SK-N-SH treated with all-trans-retinoic acid at 6 μM for 48 hours (cell line): ENCODE data around the gene SFT2D3.

Experiments used
- ATAC-seq: fragments of 200-7000 bp; cut with Tn5 transposase; 3 replicates; pipeline ENCODE4 v1.9.1; 2020; ENCODE audit warnings: mild to moderate bottlenecking, moderate library complexity
- ARNTL ChIP-seq: fragments of 450-650 bp; formaldehyde crosslinking; IDR thresholded peaks from 2 replicates; pipeline ENCODE4 v1.5.0; 2020; ENCODE audit warnings: low read depth, mild to moderate bottlenecking, moderate library complexity, borderline replicate concordance
- BACH2 ChIP-seq: fragments of 250-450 bp; sonication (Bioruptor Pico); IDR thresholded peaks from 2 replicates; pipeline ENCODE4 v1.9.0; 2021; ENCODE audit warnings: mild to moderate bottlenecking, borderline replicate concordance
- CSDC2 ChIP-seq: fragments of 250-450 bp; sonication (Bioruptor Pico); IDR thresholded peaks from 2 replicates; pipeline ENCODE4 v1.5.0; 2020; ENCODE audit warnings: mild to moderate bottlenecking, moderate library complexity
- PPARA ChIP-seq: fragments of 250-450 bp; sonication (Bioruptor Pico); IDR thresholded peaks from 2 replicates; pipeline ENCODE4 v1.5.0; 2020; ENCODE audit warnings: mild to moderate bottlenecking, borderline replicate concordance
- RARB ChIP-seq: fragments of 250-450 bp; sonication (Bioruptor Pico); IDR thresholded peaks from 2 replicates; pipeline ENCODE4 v1.8.0; 2021; ENCODE audit warnings: mild to moderate bottlenecking, moderate library complexity
- SNAI2 ChIP-seq: fragments of 250-450 bp; sonication (Bioruptor Pico); IDR thresholded peaks from 2 replicates; pipeline ENCODE4 v1.5.0; 2020; ENCODE audit warnings: mild to moderate bottlenecking, moderate library complexity
- TOX ChIP-seq: fragments of 250-450 bp; sonication (Bioruptor Pico); IDR thresholded peaks from 2 replicates; pipeline ENCODE4 v1.8.0; 2021; ENCODE audit warnings: mild to moderate bottlenecking, moderate library complexity, borderline replicate concordance
- ZNF565 ChIP-seq: fragments of 450-650 bp; formaldehyde crosslinking; conservative IDR thresholded peaks from 2 replicates; pipeline ENCODE4 v1.5.0; 2020; ENCODE audit warnings: low read depth, mild to moderate bottlenecking, moderate library complexity
- TF ChIP-seq, protein P1 (sequence below): fragments of 250-450 bp; sonication (Bioruptor Pico); IDR thresholded peaks from 2 replicates; pipeline ENCODE4 v1.8.0; 2021; ENCODE audit warnings: low read depth, mild to moderate bottlenecking, moderate library complexity, borderline replicate concordance
- TF ChIP-seq, protein P2 (sequence below): fragments of 250-450 bp; sonication (Bioruptor Pico); IDR thresholded peaks from 2 replicates; pipeline ENCODE4 v1.5.1; 2020; ENCODE audit warnings: low read depth, mild to moderate bottlenecking, moderate library complexity
- TF ChIP-seq, protein P3 (sequence below): fragments of 250-450 bp; sonication (Bioruptor Pico); IDR thresholded peaks from 2 replicates; pipeline ENCODE4 v1.5.1; 2021; ENCODE audit warnings: mild to moderate bottlenecking, moderate library complexity
- TF ChIP-seq, protein P4 (sequence below): fragments of 250-450 bp; sonication (Bioruptor Pico); IDR thresholded peaks from 2 replicates; pipeline ENCODE4 v1.8.0; 2020; ENCODE audit warnings: mild to moderate bottlenecking, moderate library complexity, borderline replicate concordance
- TF ChIP-seq, protein P5 (sequence below): fragments of 250-450 bp; sonication (Bioruptor Pico); IDR thresholded peaks from 2 replicates; pipeline ENCODE4 v1.5.0; 2020; ENCODE audit warnings: mild to moderate bottlenecking, moderate library complexity

The SFT2D3 gene

DNA sequence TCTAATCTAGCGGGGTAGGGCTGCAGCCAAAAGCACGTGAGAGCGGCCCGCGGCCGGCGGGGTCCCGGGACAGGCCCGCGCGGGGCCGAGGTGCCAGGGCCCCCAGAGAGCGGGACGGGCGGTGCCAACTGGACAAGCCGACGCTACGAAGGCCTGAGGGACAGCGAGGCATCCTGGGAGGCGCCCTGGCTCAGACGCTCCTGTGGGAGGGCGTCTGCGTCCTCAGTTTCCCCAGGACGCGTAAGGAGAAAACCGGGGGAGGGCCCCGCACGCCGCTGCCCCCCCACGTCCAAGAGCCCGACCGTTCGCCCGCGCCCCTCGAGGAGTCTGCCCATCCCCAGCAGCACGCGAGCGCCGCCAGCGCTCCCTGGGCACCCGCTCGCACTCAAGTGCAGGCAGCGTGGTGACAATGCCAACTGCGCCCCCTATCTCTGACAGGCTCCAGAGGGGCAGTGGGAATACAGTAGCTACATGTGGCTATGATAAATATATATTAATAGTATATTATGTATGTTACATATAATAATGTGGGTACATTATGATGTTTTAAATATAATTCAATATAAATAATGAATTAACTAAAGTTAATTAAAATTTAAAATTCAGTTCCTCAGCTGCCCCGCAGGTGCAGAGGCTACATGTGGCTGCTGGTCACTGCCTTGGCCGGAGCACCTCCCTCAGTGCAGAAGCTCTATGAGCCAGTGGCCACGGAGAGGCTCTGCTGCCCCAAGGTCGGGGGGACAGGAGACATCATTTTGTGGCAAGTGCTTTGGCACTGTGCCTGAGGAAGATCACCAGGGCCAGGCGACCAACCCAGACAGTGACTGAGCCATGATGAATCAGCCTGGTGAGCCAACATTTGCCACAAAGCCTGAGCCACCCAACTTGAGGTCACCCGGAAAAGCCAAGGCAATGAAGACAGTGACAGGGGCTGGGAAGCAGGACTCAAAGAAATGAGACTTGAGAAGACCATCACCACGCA is 5.5 kb upstream of the SFT2D3 start:
- no peak for TF ChIP-seq PPARA (CRISPR knock-in tag)
- TF ChIP-seq, protein P1, sequence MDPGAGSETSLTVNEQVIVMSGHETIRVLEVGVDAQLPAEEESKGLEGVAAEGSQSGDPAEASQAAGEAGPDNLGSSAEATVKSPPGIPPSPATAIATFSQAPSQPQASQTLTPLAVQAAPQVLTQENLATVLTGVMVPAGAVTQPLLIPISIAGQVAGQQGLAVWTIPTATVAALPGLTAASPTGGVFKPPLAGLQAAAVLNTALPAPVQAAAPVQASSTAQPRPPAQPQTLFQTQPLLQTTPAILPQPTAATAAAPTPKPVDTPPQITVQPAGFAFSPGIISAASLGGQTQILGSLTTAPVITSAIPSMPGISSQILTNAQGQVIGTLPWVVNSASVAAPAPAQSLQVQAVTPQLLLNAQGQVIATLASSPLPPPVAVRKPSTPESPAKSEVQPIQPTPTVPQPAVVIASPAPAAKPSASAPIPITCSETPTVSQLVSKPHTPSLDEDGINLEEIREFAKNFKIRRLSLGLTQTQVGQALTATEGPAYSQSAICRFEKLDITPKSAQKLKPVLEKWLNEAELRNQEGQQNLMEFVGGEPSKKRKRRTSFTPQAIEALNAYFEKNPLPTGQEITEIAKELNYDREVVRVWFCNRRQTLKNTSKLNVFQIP (CRISPR knock-in tag): 0 out of 2 replicates have a peak, but pooled peaks have one; percentile 24
- ATAC-seq: peak; percentile 95

DNA sequence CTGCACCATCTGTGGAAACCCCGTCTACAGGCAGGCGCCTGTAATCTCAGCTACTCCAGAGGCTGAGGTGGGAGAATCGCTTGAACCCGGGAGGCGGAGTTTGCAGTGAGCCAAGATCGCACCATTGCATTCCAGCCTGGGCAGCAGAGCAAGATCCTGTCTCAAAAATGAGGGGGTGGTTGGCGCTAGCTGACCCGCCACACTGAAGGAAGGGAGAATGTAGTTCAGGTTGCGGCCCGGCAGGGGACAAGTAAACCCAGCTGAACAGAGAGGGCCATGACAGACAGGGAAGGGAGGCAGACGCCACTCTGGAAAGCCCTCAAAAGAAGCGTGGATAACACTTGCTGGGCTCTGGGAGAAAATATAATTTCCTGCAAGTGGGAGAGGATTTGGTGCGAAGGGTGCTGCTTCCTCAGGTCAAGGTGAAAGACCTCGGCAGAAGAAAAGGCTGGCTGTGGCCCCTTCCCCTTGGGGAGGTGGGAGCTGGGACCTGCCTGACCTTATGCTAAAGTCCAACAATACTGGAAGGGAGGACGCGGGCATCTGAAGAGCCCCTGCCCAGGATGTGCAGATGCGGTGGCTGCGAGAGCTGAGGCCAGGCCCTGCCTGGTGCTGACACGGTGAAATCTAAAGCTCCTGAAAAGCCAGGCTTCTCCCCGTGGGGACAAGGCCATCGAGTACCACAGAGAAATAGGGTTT is 3.7 kb upstream of the SFT2D3 start:
- TF ChIP-seq, protein P2, sequence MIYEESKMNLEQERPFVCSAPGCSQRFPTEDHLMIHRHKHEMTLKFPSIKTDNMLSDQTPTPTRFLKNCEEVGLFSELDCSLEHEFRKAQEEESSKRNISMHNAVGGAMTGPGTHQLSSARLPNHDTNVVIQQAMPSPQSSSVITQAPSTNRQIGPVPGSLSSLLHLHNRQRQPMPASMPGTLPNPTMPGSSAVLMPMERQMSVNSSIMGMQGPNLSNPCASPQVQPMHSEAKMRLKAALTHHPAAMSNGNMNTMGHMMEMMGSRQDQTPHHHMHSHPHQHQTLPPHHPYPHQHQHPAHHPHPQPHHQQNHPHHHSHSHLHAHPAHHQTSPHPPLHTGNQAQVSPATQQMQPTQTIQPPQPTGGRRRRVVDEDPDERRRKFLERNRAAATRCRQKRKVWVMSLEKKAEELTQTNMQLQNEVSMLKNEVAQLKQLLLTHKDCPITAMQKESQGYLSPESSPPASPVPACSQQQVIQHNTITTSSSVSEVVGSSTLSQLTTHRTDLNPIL (CRISPR knock-in tag): no peak
- TF ChIP-seq BACH2 (no peak), ARNTL (no peak), ZNF565 (CRISPR knock-in tag) (no peak), SNAI2 (no peak), CSDC2 (CRISPR knock-in tag) (no peak), RARB (no peak), TOX (no peak)
- TF ChIP-seq, protein P3, sequence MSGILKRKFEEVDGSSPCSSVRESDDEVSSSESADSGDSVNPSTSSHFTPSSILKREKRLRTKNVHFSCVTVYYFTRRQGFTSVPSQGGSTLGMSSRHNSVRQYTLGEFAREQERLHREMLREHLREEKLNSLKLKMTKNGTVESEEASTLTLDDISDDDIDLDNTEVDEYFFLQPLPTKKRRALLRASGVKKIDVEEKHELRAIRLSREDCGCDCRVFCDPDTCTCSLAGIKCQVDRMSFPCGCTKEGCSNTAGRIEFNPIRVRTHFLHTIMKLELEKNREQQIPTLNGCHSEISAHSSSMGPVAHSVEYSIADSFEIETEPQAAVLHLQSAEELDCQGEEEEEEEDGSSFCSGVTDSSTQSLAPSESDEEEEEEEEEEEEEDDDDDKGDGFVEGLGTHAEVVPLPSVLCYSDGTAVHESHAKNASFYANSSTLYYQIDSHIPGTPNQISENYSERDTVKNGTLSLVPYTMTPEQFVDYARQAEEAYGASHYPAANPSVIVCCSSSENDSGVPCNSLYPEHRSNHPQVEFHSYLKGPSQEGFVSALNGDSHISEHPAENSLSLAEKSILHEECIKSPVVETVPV (CRISPR knock-in tag): no peak
- TF ChIP-seq, protein P1 (CRISPR knock-in tag): no peak
- TF ChIP-seq, protein P4, sequence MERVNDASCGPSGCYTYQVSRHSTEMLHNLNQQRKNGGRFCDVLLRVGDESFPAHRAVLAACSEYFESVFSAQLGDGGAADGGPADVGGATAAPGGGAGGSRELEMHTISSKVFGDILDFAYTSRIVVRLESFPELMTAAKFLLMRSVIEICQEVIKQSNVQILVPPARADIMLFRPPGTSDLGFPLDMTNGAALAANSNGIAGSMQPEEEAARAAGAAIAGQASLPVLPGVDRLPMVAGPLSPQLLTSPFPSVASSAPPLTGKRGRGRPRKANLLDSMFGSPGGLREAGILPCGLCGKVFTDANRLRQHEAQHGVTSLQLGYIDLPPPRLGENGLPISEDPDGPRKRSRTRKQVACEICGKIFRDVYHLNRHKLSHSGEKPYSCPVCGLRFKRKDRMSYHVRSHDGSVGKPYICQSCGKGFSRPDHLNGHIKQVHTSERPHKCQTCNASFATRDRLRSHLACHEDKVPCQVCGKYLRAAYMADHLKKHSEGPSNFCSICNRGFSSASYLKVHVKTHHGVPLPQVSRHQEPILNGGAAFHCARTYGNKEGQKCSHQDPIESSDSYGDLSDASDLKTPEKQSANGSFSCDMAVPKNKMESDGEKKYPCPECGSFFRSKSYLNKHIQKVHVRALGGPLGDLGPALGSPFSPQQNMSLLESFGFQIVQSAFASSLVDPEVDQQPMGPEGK (CRISPR knock-in tag): no peak
- no peak for ATAC-seq

DNA sequence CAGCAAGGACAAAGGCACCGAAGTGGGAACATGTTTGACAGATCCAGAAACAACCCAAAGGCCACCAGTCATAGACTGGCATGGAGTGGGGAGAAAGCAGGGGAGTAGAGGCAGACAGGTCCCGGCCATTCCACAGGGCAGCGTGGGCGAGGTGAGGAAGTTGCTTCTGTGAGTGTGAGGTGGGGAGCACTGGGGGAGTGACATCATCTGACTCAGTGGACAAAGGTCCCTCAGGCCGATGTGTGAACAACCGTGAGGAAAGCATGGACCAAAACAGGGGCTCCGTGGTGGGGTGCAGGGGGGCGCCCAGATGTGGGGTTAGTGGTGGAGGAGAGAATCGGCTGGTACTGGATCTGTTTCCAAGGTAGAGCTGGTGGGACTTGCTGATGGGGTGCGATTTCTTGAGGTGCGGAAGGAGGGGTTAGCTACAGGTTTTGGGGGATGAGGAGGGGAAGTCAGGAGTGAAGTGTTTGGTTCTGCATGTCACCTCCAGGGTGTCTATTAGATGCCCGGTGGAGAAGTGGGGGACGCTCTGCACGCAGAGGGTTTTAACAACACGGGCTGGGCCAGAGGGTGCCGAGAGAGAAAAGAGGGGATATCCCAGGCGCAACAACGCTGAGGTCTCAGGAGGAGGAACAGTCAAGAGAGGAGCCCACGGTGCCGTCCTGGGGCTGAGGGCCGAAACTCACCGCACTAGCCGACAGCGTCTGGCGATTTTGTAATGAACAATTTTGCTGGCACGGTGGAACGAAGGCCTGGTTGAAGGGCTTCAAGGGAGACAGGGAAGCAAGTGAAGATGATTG is 2.5 kb upstream of the SFT2D3 start:
- ATAC-seq: no peak
- no peak for TF ChIP-seq SNAI2
- TF ChIP-seq, protein P5, sequence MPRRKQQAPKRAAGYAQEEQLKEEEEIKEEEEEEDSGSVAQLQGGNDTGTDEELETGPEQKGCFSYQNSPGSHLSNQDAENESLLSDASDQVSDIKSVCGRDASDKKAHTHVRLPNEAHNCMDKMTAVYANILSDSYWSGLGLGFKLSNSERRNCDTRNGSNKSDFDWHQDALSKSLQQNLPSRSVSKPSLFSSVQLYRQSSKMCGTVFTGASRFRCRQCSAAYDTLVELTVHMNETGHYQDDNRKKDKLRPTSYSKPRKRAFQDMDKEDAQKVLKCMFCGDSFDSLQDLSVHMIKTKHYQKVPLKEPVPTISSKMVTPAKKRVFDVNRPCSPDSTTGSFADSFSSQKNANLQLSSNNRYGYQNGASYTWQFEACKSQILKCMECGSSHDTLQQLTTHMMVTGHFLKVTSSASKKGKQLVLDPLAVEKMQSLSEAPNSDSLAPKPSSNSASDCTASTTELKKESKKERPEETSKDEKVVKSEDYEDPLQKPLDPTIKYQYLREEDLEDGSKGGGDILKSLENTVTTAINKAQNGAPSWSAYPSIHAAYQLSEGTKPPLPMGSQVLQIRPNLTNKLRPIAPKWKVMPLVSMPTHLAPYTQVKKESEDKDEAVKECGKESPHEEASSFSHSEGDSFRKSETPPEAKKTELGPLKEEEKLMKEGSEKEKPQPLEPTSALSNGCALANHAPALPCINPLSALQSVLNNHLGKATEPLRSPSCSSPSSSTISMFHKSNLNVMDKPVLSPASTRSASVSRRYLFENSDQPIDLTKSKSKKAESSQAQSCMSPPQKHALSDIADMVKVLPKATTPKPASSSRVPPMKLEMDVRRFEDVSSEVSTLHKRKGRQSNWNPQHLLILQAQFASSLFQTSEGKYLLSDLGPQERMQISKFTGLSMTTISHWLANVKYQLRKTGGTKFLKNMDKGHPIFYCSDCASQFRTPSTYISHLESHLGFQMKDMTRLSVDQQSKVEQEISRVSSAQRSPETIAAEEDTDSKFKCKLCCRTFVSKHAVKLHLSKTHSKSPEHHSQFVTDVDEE (CRISPR knock-in tag): no peak
